Sigmoid colon (tissue), 7 donors: Measurements from ENCODE around the gene PER2. TPM values are rescaled to one million over a fixed set of nuclear protein-coding genes. Genes with fewer than 3 reads are reported as not detected.

Experiments used
- DNase-seq: peaks from one replicate; pipeline ENCODE4 v3.0.0-alpha.2; 2019
- H3K27ac ChIP-seq, 4 donors: fragments of 200-600 bp; sonication (generic); one replicate each; pipeline ENCODE4 v1.5.1; 2016 to 2019; ENCODE audit warnings: mild to moderate bottlenecking in 1 of 4
- H3K27me3 ChIP-seq, 3 donors: fragments of 200-600 bp; sonication (generic); one replicate each; pipeline ENCODE4 v1.5.1; 2019; ENCODE audit warnings: mild to moderate bottlenecking in 1 of 3
- H3K36me3 ChIP-seq, 4 donors: fragments of 200-600 bp; sonication (generic); one replicate each; pipeline ENCODE4 v1.5.1; 2016 to 2019
- H3K4me1 ChIP-seq, 4 donors: fragments of 200-600 bp; sonication (generic); one replicate each; pipeline ENCODE4 v1.5.1; 2017 to 2019
- H3K4me3 ChIP-seq, 4 donors: fragments of 200-600 bp; sonication (generic); one replicate each; pipeline ENCODE4 v1.5.1; 2017 to 2019; ENCODE audit warnings: mild to moderate bottlenecking in 2 of 4, moderate library complexity in 1 of 4
- H3K9me3 ChIP-seq, 4 donors: fragments of 200-600 bp in 3 of 4; sonication (generic) in 3 of 4; one replicate each; pipeline versions ENCODE4 v1.5.1 to v1.6.1; 2013 to 2019
- EP300 ChIP-seq, 4 donors: sonication (generic); formaldehyde crosslinking; IDR thresholded peaks; one replicate each; pipeline ENCODE4 v1.6.1; 2017; ENCODE audit warnings: antibody characterized with exemption in 4 of 4
- POLR2A ChIP-seq, 2 donors: fragments of 450-650 bp; IDR thresholded peaks; one replicate each; pipeline ENCODE4 v1.6.1; 2016; ENCODE audit warnings: antibody characterized with exemption in 2 of 2, mild to moderate bottlenecking in 2 of 2, moderate library complexity in 2 of 2
- POLR2AphosphoS5 ChIP-seq, 4 donors: sonication (generic); formaldehyde crosslinking; IDR thresholded peaks; one replicate each; pipeline ENCODE4 v1.6.1; 2017; ENCODE audit warnings: antibody characterized with exemption in 4 of 4
- WGBS, 2 donors: extraction: QIAGEN DNeasy Blood & Tissue Kit; methylation state at CpG; one replicate each; pipeline ENCODE4 v1.1.7; 2013; 5-methylcytosine and 5-hydroxymethylcytosine counted together
- intact Hi-C: fragments of 100-400 bp; cut with DNase I; formaldehyde crosslinking; loops from one replicate; pipeline ENCODE4 v1.15.1; 2023
- polyA plus RNA-seq, 3 donors: library from polyadenylated mRNA; stranded (reverse); fragments of 200-250 nt; gene quantifications; one replicate each; pipeline ENCODE4 v1.2.3, GENCODE V29; 2013
- total RNA-seq, 4 donors: library from RNA; depleted of rRNA; stranded (reverse); fragments of >200 nt; gene quantifications; one replicate each; pipeline ENCODE4 v1.1.0, GENCODE V29; 2016
- TF ChIP-seq, protein P1 (sequence below), 4 experiments: fragments of 450-650 bp in 3 of 4; fragments of 200-600 bp in 1 of 4; IDR thresholded peaks; one replicate each; pipeline ENCODE4 v1.5.1; 2016 to 2019; ENCODE audit warnings: antibody characterized with exemption in 4 of 4, mild to moderate bottlenecking in 3 of 4, moderate library complexity in 2 of 4
- donor health status: healthy with polysubstance abuse.
- donor health status: Bipolar disorder and iron deficiency.
- donor health status: healthy.

PER2 gene
- total and polyA plus RNA-seq, 7 donors = 3.7 to 11.8 (median 7.7) TPM

GRCh38 chr2:238203973-238204683 is 84.3 kb downstream of the PER2 start:
- no peaks in the 10 kb centered on the region for H3K27me3 ChIP-seq
- peak overlapping the region; percentile 90 to 99 (median 95) for H3K27ac ChIP-seq
- no peak for TF ChIP-seq POLR2A (IDR thresholded peaks at IDR 0.05)
- TF ChIP-seq POLR2AphosphoS5 (IDR thresholded peaks at IDR 0.05) = no peak
- no peak for TF ChIP-seq EP300 (IDR thresholded peaks at IDR 0.05)
- TF ChIP-seq, protein P1, sequence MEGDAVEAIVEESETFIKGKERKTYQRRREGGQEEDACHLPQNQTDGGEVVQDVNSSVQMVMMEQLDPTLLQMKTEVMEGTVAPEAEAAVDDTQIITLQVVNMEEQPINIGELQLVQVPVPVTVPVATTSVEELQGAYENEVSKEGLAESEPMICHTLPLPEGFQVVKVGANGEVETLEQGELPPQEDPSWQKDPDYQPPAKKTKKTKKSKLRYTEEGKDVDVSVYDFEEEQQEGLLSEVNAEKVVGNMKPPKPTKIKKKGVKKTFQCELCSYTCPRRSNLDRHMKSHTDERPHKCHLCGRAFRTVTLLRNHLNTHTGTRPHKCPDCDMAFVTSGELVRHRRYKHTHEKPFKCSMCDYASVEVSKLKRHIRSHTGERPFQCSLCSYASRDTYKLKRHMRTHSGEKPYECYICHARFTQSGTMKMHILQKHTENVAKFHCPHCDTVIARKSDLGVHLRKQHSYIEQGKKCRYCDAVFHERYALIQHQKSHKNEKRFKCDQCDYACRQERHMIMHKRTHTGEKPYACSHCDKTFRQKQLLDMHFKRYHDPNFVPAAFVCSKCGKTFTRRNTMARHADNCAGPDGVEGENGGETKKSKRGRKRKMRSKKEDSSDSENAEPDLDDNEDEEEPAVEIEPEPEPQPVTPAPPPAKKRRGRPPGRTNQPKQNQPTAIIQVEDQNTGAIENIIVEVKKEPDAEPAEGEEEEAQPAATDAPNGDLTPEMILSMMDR (IDR thresholded peaks at IDR 0.05) = no peak
- no peaks in the 10 kb centered on the region for H3K36me3 ChIP-seq
- 58 to 64% methylated on average over 18 of the region's 18 CpGs for WGBS, 2 donors
- H3K9me3 ChIP-seq = no peaks in the 10 kb centered on the region
- DNase-seq = no peak
- H3K4me1 ChIP-seq = peaks cover 0 to 40% (median 37%) of the 10 kb centered on the region in 4 donors
- intact Hi-C loops = loop anchor here (2.0 to 10.0 kb wide), 2 partner anchors 35 to 61 kb away; no protein-coding TSS in a partner anchor
- H3K4me3 ChIP-seq = peak overlapping the region; percentile 26 to 97 (median 82)

- peak within 1 kb of the TSS; percentile 90 to 99 (median 95) for H3K27ac ChIP-seq
- H3K27me3 ChIP-seq = no peaks in the 10 kb centered on the region
- 0% methylated on average over 126 of the region's 126 CpGs for WGBS, 2 donors
- peaks cover 0 to 46% (median 43%) of the 10 kb centered on the region in 4 donors for H3K4me1 ChIP-seq
- no peak for TF ChIP-seq EP300 (IDR thresholded peaks at IDR 0.05)
- peak; percentile 67 to 94 (median 84) for TF ChIP-seq POLR2AphosphoS5 (IDR thresholded peaks at IDR 0.05)
- peak; percentile 68 to 69 for TF ChIP-seq POLR2A (IDR thresholded peaks at IDR 0.05)
- TF ChIP-seq, protein P1 (IDR thresholded peaks at IDR 0.05) = no peak
- peak within 1 kb of the TSS; percentile 51 to 97 (median 82) for H3K4me3 ChIP-seq
- intact Hi-C loops = loop anchor here (2.0 to 10.0 kb wide), 2 partner anchors 35 to 61 kb away; no protein-coding TSS in a partner anchor
- no peaks in the 10 kb centered on the region for H3K36me3 ChIP-seq
- DNase-seq = peak; percentile 95
- H3K9me3 ChIP-seq = no peaks in the 10 kb centered on the region
These were observed 85.1 kb downstream of the PER2 start, which contains the start of gene ILKAP for GRCh38 chr2:238203094-238203972. TSS of gene ILKAP (minus strand) at chr2:238203695. CDS start at chr2:238203553, 142 bp downstream.

- Histone ChIP-seq H3K4me3 (peak overlapping the region; percentile 51 to 97 (median 82)), H3K9me3 (no peaks in the 10 kb centered on the region), H3K36me3 (no peaks in the 10 kb centered on the region), H3K4me1 (peaks cover 0 to 54% (median 47%) of the 10 kb centered on the region in 4 donors), H3K27me3 (no peaks in the 10 kb centered on the region), H3K27ac (peak overlapping the region; percentile 90 to 99 (median 95))
- 6 to 13% methylated on average over 27 of the region's 27 CpGs for WGBS, 2 donors
- TF ChIP-seq POLR2AphosphoS5 (IDR thresholded peaks at IDR 0.05) = no peak
- TF ChIP-seq, protein P1 (IDR thresholded peaks at IDR 0.05) = no peak
- TF ChIP-seq EP300 (IDR thresholded peaks at IDR 0.05) = no peak
- TF ChIP-seq POLR2A (IDR thresholded peaks at IDR 0.05) = no peak
- intact Hi-C loops = loop anchor here (2.0 to 10.0 kb wide), 2 partner anchors 36 to 62 kb away; no protein-coding TSS in a partner anchor
- no peak for DNase-seq
These were observed 85.9 kb downstream of the PER2 start for GRCh38 chr2:238202326-238203093.

Other genes with a start within 250 kb of the PER2 start
- 10 to 100 TPM; 10.3 to 14.4 (median 11.7) TPM for gene SCLY, start 227.6 kb downstream of the PER2 start, total RNA-seq
- gene SCLY, start 227.6 kb downstream of the PER2 start, polyA plus RNA-seq = 10 to 100 TPM in 2 of 3 donors, 1 to 10 TPM in 1; 5.4 to 19.5 (median 10.4) TPM
- gene ESPNL, start 188.3 kb downstream of the PER2 start, total RNA-seq = 1 to 10 TPM in 1 of 4 donors, under 1 TPM in 2, not detected in 1; 0.36 to 2.0 (median 0.49) TPM
- gene ESPNL, start 188.3 kb downstream of the PER2 start, polyA plus RNA-seq = under 1 TPM in 1 of 3 donors, not detected in 2; 0.67 TPM
- gene KLHL30, start 149.9 kb downstream of the PER2 start, total RNA-seq = 1 to 10 TPM in 1 of 4 donors, under 1 TPM in 3; 0.49 to 3.6 (median 0.76) TPM
- gene KLHL30, start 149.9 kb downstream of the PER2 start, polyA plus RNA-seq = under 1 TPM in 1 of 3 donors, not detected in 2; 0.19 TPM
- gene ERFE, start 129.6 kb downstream of the PER2 start, total RNA-seq = under 1 TPM in 2 of 4 donors, not detected in 2; 0.49 to 0.71 TPM
- under 1 TPM in 1 of 3 donors, not detected in 2; 0.42 TPM for gene ERFE, start 129.6 kb downstream of the PER2 start, polyA plus RNA-seq
- gene ILKAP, start 84.9 kb downstream of the PER2 start, total RNA-seq = 10 to 100 TPM; 32.2 to 57.3 (median 45.3) TPM
- 10 to 100 TPM; 26.4 to 40.6 (median 28.0) TPM for gene ILKAP, start 84.9 kb downstream of the PER2 start, polyA plus RNA-seq
- 10 to 100 TPM; 13.2 to 27.3 (median 18.1) TPM for gene HES6, start 48.6 kb downstream of the PER2 start, total RNA-seq
- gene HES6, start 48.6 kb downstream of the PER2 start, polyA plus RNA-seq = 10 to 100 TPM; 40.7 to 59.2 (median 52.3) TPM
- gene TRAF3IP1, start 31.9 kb upstream of the PER2 start, total RNA-seq = 10 to 100 TPM; 17.5 to 20.8 (median 18.2) TPM
- gene TRAF3IP1, start 31.9 kb upstream of the PER2 start, polyA plus RNA-seq = 10 to 100 TPM in 1 of 3 donors, 1 to 10 TPM in 2; 6.9 to 13.2 (median 7.2) TPM
- gene ASB1, start 138.3 kb upstream of the PER2 start, total RNA-seq = 10 to 100 TPM; 13.6 to 36.0 (median 15.3) TPM
- 10 to 100 TPM in 1 of 3 donors, 1 to 10 TPM in 2; 3.5 to 20.2 (median 6.0) TPM for gene ASB1, start 138.3 kb upstream of the PER2 start, polyA plus RNA-seq